Epidermal melanocyte (primary cell): ENCODE measurements around the gene HECTD1.
"Not testable (repeated sequence)": the region's sequence is repeated elsewhere in the genome, so short reads cannot be mapped to it uniquely, and the experiment has no call there.

ENCODE experiments used
- DNase-seq: peaks from one replicate; pipeline ENCODE4 v3.0.0; 2011; ENCODE audit warnings: low spot score; ENCODE audit not compliant: insufficient read length

The HECTD1 gene

GRCh38 chr14:31194661-31195060 lies 12.9 kb downstream of the HECTD1 start:
- DNase-seq, result no peak

GRCh38 chr14:31194095-31194494 lies 13.5 kb downstream of the HECTD1 start:
- DNase-seq, result no peak

- DNase-seq, result not testable (repeated sequence)
Measured at GRCh38 chr14:31192544-31192943, 15.0 kb downstream of the HECTD1 start.

GRCh38 chr14:31190717-31191263 lies 16.8 kb downstream of the HECTD1 start:
- DNase-seq, result no peak

- no peak for DNase-seq
Measured at GRCh38 chr14:31190219-31190603, 17.4 kb downstream of the HECTD1 start.

GRCh38 chr14:31189346-31190218 lies 18.0 kb downstream of the HECTD1 start:
- DNase-seq, result no peak

GRCh38 chr14:31188744-31189143 lies 18.8 kb downstream of the HECTD1 start:
- no peak for DNase-seq

- DNase-seq, result not testable (repeated sequence)
Measured at GRCh38 chr14:31182016-31182415, 25.6 kb downstream of the HECTD1 start.

GRCh38 chr14:31181271-31181670 lies 26.3 kb downstream of the HECTD1 start:
- DNase-seq, result no peak

- DNase-seq, result no peak
Measured at GRCh38 chr14:31180299-31181051, 27.1 kb downstream of the HECTD1 start.

- DNase-seq, result no peak
Measured at GRCh38 chr14:31174433-31174832, 33.2 kb downstream of the HECTD1 start.

- no peak for DNase-seq
Measured at GRCh38 chr14:31173120-31173837, 34.3 kb downstream of the HECTD1 start.

- DNase-seq, result no peak
Measured at GRCh38 chr14:31172084-31172483, 35.5 kb downstream of the HECTD1 start.

- DNase-seq, result no peak
Measured at GRCh38 chr14:31170411-31170810, 37.2 kb downstream of the HECTD1 start.

GRCh38 chr14:31169877-31170276 lies 37.7 kb downstream of the HECTD1 start:
- no peak for DNase-seq

- no peak for DNase-seq
Measured at GRCh38 chr14:31167032-31167431, 40.6 kb downstream of the HECTD1 start.

GRCh38 chr14:31166271-31166561 lies 41.4 kb downstream of the HECTD1 start:
- DNase-seq, result no peak

- DNase-seq, result no peak
Measured at GRCh38 chr14:31164115-31164514, 43.5 kb downstream of the HECTD1 start.

GRCh38 chr14:31162910-31163649 lies 44.5 kb downstream of the HECTD1 start:
- DNase-seq, result no peak

- DNase-seq, result no peak
Measured at GRCh38 chr14:31161274-31161673, 46.3 kb downstream of the HECTD1 start.

GRCh38 chr14:31159682-31160296 lies 47.8 kb downstream of the HECTD1 start:
- DNase-seq, result no peak
